Fibroblast of mammary gland (primary cell): ENCODE results near the gene SCAMP1.

Experiments used
- DNase-seq: peaks from one replicate; pipeline ENCODE4 v3.0.0-alpha.2; 2010; ENCODE audit warnings: low read depth
- H3K4me3 ChIP-seq: 2 replicates; pipeline ENCODE4 v1.5.1; 2011; ENCODE audit warnings: low read depth, mild to moderate bottlenecking, low read length, moderate library complexity; ENCODE audit not compliant: control insufficient read depth
- CTCF ChIP-seq: conservative IDR thresholded peaks from 2 replicates; pipeline ENCODE4 v1.5.1; 2011; ENCODE audit warnings: low read depth, low read length, inconsistent platforms; ENCODE audit not compliant: control insufficient read depth, insufficient read depth

Gene SCAMP1

DNA sequence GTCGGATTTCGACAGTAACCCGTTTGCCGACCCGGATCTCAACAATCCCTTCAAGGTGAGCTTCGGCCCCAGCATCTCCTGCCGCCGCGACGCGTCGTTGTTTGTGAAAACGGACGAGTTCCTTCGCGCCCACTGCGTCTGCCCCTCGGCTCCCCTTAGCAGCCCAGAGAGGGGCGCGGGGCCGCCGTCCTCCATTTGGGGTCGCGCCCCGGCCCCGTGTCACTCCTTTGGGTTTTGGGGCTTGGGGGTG lies 182 bp downstream of the SCAMP1 start:
- TF ChIP-seq CTCF: no peak
- H3K4me3 ChIP-seq: peak overlapping the region; percentile 87
- DNase-seq: no peak

GRCh38 chr5:78360924-78361630 lies 660 bp downstream of the SCAMP1 start:
- peak overlapping the region; percentile 87 for H3K4me3 ChIP-seq
- TF ChIP-seq CTCF: peak; percentile 28
- DNase-seq: peak; percentile 84

DNA sequence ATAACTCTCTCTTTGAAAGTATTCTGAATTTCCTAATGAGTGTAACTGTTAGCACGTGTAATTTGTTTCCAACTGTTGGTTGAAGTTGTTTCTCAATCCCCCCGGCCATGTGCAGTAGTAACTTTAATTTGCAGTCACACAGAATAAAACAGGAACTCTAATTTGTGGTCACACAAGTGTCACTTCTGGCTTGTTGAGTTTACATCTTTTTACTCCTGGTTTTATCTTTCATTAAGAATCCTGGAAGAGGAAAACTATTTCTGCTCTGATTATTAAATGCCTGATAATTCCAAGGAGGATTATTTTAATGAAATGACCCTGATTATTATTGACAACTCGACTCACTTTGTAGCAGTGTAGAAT lies 1.2 kb downstream of the SCAMP1 start:
- no peak for TF ChIP-seq CTCF
- H3K4me3 ChIP-seq: peak overlapping the region; percentile 87
- no peak for DNase-seq

GRCh38 chr5:78362220-78362619 lies 1.8 kb downstream of the SCAMP1 start:
- no peak for DNase-seq
- no peak overlapping the region for H3K4me3 ChIP-seq
- TF ChIP-seq CTCF: no peak

DNA sequence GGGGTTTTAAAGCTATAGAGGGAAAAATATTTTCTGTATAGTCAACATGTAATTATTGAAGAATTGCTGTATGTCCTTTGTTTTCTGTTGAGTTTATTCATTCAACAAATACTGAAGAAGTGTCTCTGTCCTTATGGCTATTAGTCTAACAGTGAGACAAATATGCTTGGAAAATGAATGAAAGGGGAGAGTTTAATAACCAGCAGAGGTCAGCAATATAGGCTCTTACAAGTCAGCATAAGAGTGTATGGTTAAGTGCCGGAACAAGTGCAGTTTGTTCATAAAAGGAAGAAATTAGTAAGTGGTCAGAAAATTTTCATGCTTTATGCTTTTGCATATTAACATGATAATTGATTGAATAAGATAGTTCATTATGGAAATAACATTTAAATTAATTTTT lies 3.6 kb downstream of the SCAMP1 start:
- no peak for TF ChIP-seq CTCF
- DNase-seq: no peak
- H3K4me3 ChIP-seq: no peak overlapping the region

- H3K4me3 ChIP-seq: no peak overlapping the region
- no peak for DNase-seq
- no peak for TF ChIP-seq CTCF
Observed at GRCh38 chr5:78367318-78367991, 7.0 kb downstream of the SCAMP1 start.
